ENCODE data around the gene NDUFA1.
A peak's percentile ranks its signal among the peaks of the same experiment; 100 is the strongest.

The NDUFA1 gene

DNA sequence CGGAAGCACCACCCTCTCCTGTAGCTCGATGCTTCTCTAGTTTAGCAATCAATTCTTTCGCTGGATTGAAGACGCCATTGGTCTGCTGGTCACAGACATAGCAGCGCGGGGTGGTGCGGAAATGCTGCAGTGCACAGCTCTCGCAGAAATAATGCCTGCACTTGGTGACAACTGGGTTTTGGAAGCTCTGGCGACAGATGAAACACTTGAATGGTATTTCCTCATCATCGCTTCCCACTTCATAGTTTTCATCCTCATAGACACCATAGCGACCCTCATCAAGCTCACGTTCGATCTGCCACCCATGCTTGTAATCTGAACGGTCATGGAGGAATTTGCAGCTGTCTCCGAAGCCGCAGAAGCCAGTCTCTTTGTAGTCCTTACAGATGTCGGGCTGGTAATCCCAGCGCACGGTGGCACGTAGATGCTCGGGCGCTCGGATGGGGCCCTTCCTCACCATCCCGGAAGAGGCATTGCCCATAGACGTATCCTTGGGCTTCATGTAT is 953 bp upstream of the NDUFA1 start:
- TF ChIP-seq, protein P1, sequence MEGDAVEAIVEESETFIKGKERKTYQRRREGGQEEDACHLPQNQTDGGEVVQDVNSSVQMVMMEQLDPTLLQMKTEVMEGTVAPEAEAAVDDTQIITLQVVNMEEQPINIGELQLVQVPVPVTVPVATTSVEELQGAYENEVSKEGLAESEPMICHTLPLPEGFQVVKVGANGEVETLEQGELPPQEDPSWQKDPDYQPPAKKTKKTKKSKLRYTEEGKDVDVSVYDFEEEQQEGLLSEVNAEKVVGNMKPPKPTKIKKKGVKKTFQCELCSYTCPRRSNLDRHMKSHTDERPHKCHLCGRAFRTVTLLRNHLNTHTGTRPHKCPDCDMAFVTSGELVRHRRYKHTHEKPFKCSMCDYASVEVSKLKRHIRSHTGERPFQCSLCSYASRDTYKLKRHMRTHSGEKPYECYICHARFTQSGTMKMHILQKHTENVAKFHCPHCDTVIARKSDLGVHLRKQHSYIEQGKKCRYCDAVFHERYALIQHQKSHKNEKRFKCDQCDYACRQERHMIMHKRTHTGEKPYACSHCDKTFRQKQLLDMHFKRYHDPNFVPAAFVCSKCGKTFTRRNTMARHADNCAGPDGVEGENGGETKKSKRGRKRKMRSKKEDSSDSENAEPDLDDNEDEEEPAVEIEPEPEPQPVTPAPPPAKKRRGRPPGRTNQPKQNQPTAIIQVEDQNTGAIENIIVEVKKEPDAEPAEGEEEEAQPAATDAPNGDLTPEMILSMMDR (conservative IDR thresholded peaks at IDR 0.05) = no peak
- H3K27ac ChIP-seq = peak overlapping the region; percentile 58; the same call in 1 of the 2 replicates

DNA sequence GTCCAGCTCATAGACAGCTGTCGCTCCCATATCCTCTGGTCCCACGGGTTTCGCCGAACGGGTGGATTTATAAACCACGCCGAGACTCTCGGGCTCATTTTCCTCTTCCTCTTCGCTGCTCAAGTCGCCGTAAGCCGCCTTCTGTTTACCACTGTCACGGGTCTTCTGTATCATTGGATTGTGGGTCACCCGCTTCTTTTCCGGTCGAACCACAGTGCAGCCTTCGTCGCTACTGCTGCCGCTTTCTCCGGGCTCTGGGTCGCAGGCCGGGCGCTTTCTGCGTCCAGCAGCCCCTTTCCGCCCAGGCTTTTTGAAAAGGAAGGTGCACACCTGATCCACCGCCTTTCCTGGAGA is 410 bp upstream of the NDUFA1 start:
- peak overlapping the region; percentile 58 for H3K27ac ChIP-seq
- TF ChIP-seq, protein P1 (conservative IDR thresholded peaks at IDR 0.05) = no peak

DNA sequence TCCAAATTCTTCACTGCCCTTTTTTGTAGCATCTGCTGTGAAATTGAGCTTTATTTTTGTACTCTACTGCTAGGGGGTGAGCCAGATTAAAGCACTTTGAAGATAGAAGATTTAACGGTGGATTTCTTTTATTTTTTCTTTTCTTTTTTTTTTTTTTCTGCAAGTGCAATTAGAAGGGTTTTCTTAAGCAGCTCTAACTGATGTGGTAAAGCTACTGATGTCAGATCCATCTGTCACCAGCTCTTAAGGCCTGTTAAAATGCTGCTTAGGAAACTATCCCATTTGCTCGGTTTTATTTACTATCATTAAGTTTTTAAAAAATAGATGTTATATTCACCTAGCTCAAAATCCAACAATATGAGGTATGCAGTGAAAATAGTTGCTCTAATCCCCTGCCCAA is 7.1 kb downstream of the NDUFA1 start:
- no peak overlapping the region for H3K27ac ChIP-seq
- TF ChIP-seq, protein P1 (conservative IDR thresholded peaks at IDR 0.05) = no peak

DNA sequence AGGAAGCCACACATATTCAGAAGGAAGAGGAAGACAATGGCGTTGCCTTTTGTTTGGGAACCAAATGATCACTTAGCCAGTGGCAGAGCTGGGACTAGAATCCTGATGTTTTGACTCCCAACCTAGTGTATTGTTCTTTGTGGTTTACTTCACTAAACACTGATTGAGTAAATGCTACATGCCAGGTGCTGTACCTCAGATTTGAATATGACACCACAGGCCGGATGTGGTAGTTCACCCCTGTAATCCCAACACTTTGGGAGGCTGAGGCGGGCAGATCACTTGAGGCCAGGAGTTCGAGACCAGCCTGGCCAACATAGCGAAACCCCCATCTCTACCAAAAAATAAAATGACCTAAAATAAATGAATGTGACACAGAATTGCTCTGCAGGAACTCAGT is 8.4 kb downstream of the NDUFA1 start:
- H3K27ac ChIP-seq = no peak overlapping the region
- TF ChIP-seq, protein P1 (conservative IDR thresholded peaks at IDR 0.05) = no peak

DNA sequence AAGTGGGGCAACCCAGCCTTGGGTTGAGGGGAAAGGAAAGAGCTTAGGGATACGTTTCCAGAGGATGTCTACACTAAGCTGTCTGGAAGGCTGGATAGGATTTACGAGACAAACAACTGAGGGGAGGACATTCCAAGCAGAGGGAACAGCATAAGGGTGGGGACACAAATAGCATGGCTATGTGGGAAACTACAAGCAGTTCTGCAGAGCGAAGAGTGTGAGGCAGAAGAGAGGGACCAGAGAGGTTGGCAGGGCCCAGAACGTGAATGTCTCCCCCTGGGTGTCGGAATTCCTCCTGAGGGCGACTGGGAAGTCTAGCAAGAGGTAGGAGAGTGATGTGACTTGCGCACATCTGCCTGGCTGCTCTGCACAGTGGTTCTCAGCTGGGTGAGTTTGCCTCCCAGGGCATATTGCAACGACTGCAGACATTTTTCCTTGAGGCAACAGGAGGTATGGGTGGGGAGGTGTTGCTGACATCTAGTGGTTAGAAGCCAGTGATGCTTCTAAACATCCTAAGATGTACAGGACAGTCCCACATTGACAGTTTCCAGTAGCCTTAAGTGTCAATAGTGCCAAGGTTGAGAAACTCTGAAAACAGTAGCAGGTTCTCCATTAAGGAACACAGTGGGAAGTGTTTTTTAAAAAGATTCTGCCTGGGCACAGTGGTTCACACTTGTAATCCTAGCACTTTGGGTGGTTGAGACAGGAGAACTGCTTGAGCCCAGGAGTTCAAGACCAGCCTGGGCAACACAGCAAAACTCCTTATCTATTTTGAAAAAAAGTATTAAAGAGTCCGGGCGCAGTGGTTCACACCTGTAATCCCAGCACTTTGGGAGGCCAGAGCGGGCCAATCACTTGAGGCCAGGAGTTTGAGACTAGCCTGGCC is 9.2 kb downstream of the NDUFA1 start:
- TF ChIP-seq, protein P1 (conservative IDR thresholded peaks at IDR 0.05) = peak; percentile 70
- no peak overlapping the region for H3K27ac ChIP-seq

DNA sequence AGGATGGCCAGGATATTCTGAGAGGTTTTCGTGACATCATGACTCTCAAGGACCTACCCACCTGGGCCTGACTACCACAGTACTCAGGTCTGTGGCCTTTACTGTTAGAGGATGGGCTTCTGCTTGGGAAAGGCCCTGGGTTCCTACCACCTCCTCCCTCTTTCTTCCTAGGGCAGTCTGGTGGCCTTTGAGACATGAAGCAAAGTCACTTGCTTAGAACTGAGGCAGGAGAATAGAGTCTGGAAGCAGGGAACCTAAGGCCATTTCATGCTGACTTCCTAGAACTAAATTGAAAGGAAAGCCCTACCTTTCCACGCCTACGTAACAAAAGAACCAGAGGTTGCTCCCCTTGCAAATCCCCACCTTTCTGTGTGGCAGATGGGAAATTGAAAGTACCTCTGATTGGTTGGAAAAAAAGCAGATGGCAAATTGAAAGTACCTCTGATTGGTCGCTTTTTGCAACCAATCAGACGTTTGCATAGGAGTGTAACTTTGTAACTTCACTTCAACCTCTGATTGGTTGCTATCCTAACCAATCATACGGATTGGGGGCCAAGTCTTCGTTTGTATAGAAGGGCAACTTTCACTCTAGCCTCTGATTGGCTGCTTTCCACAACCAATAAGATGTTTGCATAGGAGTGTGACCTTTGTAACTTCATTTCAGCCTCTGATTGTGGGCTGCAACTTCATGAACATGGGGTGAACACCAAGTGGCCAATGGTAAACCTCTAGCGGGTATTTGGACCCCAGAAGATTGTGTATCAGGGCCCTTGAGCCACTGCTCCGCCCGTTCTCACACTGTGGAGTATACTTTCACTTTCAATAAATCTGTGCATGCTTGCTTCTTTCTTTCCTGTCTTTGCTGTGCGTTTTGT is 14.2 kb downstream of the NDUFA1 start:
- TF ChIP-seq, protein P1 (conservative IDR thresholded peaks at IDR 0.05) = no peak
- H3K27ac ChIP-seq = no peak overlapping the region

Measured in VCaP (cell line).